ENCODE results near the gene STUM.

The STUM gene

GRCh38 chr1:226642421-226642820 is 93.9 kb downstream of the STUM start:
- DNase-seq, result no peak

GRCh38 chr1:226643177-226643576 is 94.6 kb downstream of the STUM start:
- peak; percentile 66 for DNase-seq

- DNase-seq, result no peak
Measured at GRCh38 chr1:226643611-226644540, 95.3 kb downstream of the STUM start.

GRCh38 chr1:226644541-226645176 is 96.1 kb downstream of the STUM start:
- no peak for DNase-seq

- DNase-seq, result no peak
Measured at GRCh38 chr1:226645279-226645976, 96.9 kb downstream of the STUM start.

GRCh38 chr1:226646026-226646869 is 97.7 kb downstream of the STUM start:
- DNase-seq, result no peak

GRCh38 chr1:226646870-226647449 is 98.4 kb downstream of the STUM start:
- no peak for DNase-seq

GRCh38 chr1:226647719-226648118 is 99.2 kb downstream of the STUM start:
- DNase-seq, result no peak

GRCh38 chr1:226648421-226648820 is 99.9 kb downstream of the STUM start:
- no peak for DNase-seq

GRCh38 chr1:226649244-226649643 is 100.7 kb downstream of the STUM start:
- no peak for DNase-seq

- DNase-seq, result no peak
Measured at GRCh38 chr1:226649780-226650179, 101.2 kb downstream of the STUM start.

- DNase-seq, result no peak
Measured at GRCh38 chr1:226650236-226650841, 101.8 kb downstream of the STUM start.

GRCh38 chr1:226651041-226651731 is 102.6 kb downstream of the STUM start:
- DNase-seq, result no peak

- DNase-seq, result no peak
Measured at GRCh38 chr1:226651732-226652105, 103.2 kb downstream of the STUM start.

- DNase-seq, result no peak
Measured at GRCh38 chr1:226652613-226653012, 104.0 kb downstream of the STUM start.

GRCh38 chr1:226653311-226653921 is 104.9 kb downstream of the STUM start:
- DNase-seq, result no peak

GRCh38 chr1:226654046-226654667 is 105.6 kb downstream of the STUM start:
- no peak for DNase-seq

GRCh38 chr1:226654668-226655055 is 106.1 kb downstream of the STUM start:
- DNase-seq, result no peak

GRCh38 chr1:226655251-226656163 is 106.9 kb downstream of the STUM start:
- no peak for DNase-seq

All from activated CD4-positive, CD25-positive, alpha-beta regulatory T cell treated with anti-CD3 and anti-CD28 coated beads, Interleukin-2, amount 50 U/mL, for 72 hours (primary cell).